Activated B cell treated with CpG ODN at 0.5 μM for 24 hours (primary cell): Measurements from ENCODE around the gene CCDC198. TPM values are rescaled to one million over a fixed set of nuclear protein-coding genes. Genes with fewer than 3 reads are reported as not detected.

ENCODE experiments used
- ATAC-seq: fragments of 200-7000 bp; cut with Tn5 transposase; one replicate; pipeline ENCODE4 v1.10.0; 2021; ENCODE audit warnings: low read depth, mild to moderate bottlenecking, moderate library complexity
- CTCF ChIA-PET: fragments of 350-600 bp; sonication (Branson Sonifier 250); formaldehyde crosslinking; loops from one replicate; lab custom pipeline; 2021; ENCODE audit warnings: antibody characterized with exemption; lab: Charles Lee
- POLR2A ChIA-PET: fragments of 350-600 bp; sonication (Branson Sonifier 250); formaldehyde crosslinking; loops from one replicate; lab custom pipeline; 2021; ENCODE audit warnings: antibody characterized with exemption; lab: Charles Lee
- DNase-seq: peaks from one replicate; pipeline ENCODE4 v3.0.0; 2022
- H3K27ac Mint-ChIP-seq: one replicate; pipeline ENCODE4 v1.8.0; 2020; ENCODE audit warnings: mixed read lengths
- H3K27me3 Mint-ChIP-seq: one replicate; pipeline ENCODE4 v1.8.0; 2021; ENCODE audit warnings: mixed read lengths
- H3K36me3 Mint-ChIP-seq: one replicate; pipeline ENCODE4 v1.8.0; 2021; ENCODE audit warnings: low read depth, mixed read lengths
- H3K4me1 Mint-ChIP-seq: one replicate; pipeline ENCODE4 v1.8.0; 2021; ENCODE audit warnings: mixed read lengths
- H3K4me3 Mint-ChIP-seq: one replicate; pipeline ENCODE4 v1.8.0; 2020; ENCODE audit warnings: mild to moderate bottlenecking, mixed read lengths
- H3K9me3 Mint-ChIP-seq: one replicate; pipeline ENCODE4 v1.8.0; 2020; ENCODE audit warnings: mixed read lengths
- intact Hi-C: fragments of 100-400 bp; cut with micrococcal nuclease; formaldehyde crosslinking; loops from one replicate; pipeline ENCODE4 v1.15.1; 2024
- total RNA-seq: library from RNA; stranded (reverse); gene quantifications from 2 replicates; pipeline ENCODE4 v1.2.3, GENCODE V29; 2022
- TF ChIP-seq, protein P1 (sequence below): fragments of 200-600 bp; IDR thresholded peaks from one replicate; pipeline ENCODE4 v1.8.0; 2022; ENCODE audit warnings: antibody characterized with exemption, mild to moderate bottlenecking

The CCDC198 gene
- total RNA-seq, 1 donor from 2014 or later, result not detected

DNA sequence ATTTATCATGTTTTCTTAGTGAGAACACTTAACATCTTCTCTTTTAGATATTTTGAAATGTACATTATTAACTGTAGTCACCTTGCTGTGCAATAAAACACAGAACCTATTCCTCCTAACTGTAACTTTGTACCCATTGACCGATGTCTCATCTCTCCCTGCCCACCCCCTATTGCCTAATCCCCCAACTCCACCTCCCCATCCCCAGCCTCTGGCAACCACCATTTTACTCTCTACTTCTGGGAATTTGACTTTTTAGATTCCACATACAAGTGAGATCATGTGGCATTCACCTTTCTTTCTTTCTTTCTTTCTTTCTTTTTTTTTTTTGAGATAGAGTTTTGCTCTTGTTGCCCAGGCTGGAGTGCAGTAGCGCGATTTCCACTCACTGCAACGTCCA lies 4.4 kb upstream of the CCDC198 start:
- ATAC-seq (no peak), DNase-seq (no peak)
- ChIA-PET CTCF (no interaction called here), POLR2A (no interaction called here)
- H3K9me3 Mint-ChIP-seq, result no peaks in the 10 kb centered on the region
- no peaks in the 10 kb centered on the region for H3K4me1 Mint-ChIP-seq
- peaks cover 7% of the 10 kb centered on the region for H3K27me3 Mint-ChIP-seq
- no peak overlapping the region for H3K4me3 Mint-ChIP-seq
- H3K36me3 Mint-ChIP-seq, result no peaks in the 10 kb centered on the region
- TF ChIP-seq, protein P1, sequence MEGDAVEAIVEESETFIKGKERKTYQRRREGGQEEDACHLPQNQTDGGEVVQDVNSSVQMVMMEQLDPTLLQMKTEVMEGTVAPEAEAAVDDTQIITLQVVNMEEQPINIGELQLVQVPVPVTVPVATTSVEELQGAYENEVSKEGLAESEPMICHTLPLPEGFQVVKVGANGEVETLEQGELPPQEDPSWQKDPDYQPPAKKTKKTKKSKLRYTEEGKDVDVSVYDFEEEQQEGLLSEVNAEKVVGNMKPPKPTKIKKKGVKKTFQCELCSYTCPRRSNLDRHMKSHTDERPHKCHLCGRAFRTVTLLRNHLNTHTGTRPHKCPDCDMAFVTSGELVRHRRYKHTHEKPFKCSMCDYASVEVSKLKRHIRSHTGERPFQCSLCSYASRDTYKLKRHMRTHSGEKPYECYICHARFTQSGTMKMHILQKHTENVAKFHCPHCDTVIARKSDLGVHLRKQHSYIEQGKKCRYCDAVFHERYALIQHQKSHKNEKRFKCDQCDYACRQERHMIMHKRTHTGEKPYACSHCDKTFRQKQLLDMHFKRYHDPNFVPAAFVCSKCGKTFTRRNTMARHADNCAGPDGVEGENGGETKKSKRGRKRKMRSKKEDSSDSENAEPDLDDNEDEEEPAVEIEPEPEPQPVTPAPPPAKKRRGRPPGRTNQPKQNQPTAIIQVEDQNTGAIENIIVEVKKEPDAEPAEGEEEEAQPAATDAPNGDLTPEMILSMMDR, result no peak
- intact Hi-C loops, result no loop called here
- H3K27ac Mint-ChIP-seq, result no peak overlapping the region

DNA sequence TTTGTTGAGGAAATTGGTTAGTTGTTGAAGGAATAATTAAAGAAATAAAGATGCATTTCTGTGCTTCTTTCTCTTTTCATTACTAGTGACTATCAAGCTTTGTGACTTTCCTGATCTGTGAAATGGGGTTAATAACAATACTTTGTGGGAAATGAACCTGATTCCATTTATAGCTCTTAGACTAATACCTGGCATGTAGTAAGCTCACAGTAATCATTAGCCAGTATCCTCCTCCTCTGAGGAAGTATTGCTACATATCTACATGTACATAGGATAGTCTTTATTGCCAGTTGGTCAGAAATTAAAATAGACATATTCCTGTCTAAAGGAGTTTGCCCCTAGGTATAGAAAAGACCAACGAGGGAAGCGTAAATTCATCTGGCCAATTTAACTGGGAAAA lies 1.8 kb upstream of the CCDC198 start:
- H3K36me3 Mint-ChIP-seq, result no peaks in the 10 kb centered on the region
- H3K4me3 Mint-ChIP-seq, result no peak overlapping the region
- no peak for ATAC-seq
- peaks cover 3% of the 10 kb centered on the region for H3K27me3 Mint-ChIP-seq
- POLR2A ChIA-PET, result no interaction called here
- DNase-seq, result no peak
- H3K9me3 Mint-ChIP-seq, result no peaks in the 10 kb centered on the region
- CTCF ChIA-PET, result no interaction called here
- H3K27ac Mint-ChIP-seq, result no peak overlapping the region
- H3K4me1 Mint-ChIP-seq, result no peaks in the 10 kb centered on the region
- intact Hi-C loops, result no loop called here
- TF ChIP-seq, protein P1, result no peak

DNA sequence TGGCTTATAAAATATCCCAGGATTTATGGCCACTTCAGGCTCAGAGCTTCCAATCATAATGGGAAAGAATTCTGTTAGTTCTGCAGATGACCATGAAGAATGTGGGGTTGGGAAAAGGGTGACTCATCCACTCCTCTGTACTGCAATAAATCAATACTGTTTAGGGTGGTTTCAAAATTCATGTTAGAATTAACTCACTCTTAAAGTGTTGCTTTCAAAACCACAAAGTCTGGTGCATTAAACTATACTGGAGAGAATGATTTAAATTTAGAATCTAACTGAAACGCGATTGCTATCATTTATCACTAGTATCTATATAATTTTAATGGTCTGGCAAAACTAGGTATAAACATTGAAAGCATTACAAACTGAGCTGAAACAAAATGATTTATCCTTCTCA lies 798 bp downstream of the CCDC198 start:
- Mint-ChIP-seq H3K4me3 (no peak overlapping the region), H3K27me3 (peaks cover 15% of the 10 kb centered on the region), H3K9me3 (peaks cover 3% of the 10 kb centered on the region), H3K4me1 (no peaks in the 10 kb centered on the region), H3K36me3 (no peaks in the 10 kb centered on the region), H3K27ac (no peak overlapping the region)
- no peak for DNase-seq
- TF ChIP-seq, protein P1, result no peak
- ChIA-PET CTCF (no interaction called here), POLR2A (no interaction called here)
- no peak for ATAC-seq
- intact Hi-C loops, result no loop called here

DNA sequence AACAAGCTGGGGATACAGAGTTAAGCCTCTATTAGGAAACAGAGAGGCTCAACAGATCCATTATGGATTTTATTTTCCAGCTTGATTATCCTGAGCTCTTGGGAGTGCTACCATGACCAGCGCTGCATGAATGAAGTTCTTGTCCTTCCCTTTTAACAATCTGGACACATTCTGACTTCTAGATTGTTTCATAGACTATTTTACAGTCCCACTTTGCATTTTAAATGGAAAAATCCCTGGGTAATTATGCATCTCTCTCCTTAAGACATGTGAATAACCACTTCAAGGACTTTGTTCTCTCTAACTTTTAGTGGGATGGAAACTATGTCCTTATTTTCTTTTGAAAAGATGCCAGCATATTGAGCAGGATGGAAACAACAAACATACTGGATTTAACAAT lies 2.0 kb downstream of the CCDC198 start:
- TF ChIP-seq, protein P1, result no peak
- Mint-ChIP-seq H3K4me1 (no peaks in the 10 kb centered on the region), H3K27ac (no peak overlapping the region), H3K9me3 (peaks cover 3% of the 10 kb centered on the region), H3K4me3 (no peak overlapping the region), H3K27me3 (peaks cover 15% of the 10 kb centered on the region), H3K36me3 (no peaks in the 10 kb centered on the region)
- intact Hi-C loops, result no loop called here
- DNase-seq, result no peak
- CTCF ChIA-PET, result no interaction called here
- POLR2A ChIA-PET, result no interaction called here
- ATAC-seq, result no peak

DNA sequence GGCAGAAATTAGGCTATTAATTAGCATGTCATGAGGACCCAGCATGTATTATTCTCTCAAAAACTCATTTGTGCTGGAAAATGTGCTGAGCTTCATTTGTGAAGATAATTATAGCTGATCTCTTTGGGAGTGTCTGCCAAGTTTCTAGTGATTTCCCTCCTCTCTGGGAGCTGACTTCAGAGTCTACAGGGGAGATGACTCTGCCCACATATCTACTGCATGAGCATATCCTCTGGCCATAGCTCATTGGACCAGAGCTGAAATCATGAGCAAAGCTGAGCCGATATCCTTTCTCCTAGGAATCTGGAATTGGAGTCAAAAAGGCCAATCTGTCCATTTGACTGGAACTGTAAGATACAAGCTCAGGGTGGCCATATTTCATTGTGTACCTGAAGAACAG lies 5.9 kb downstream of the CCDC198 start:
- TF ChIP-seq, protein P1, result no peak
- Mint-ChIP-seq H3K36me3 (no peaks in the 10 kb centered on the region), H3K4me3 (no peak overlapping the region), H3K27ac (no peak overlapping the region), H3K9me3 (peaks cover 3% of the 10 kb centered on the region), H3K4me1 (no peaks in the 10 kb centered on the region), H3K27me3 (peaks cover 15% of the 10 kb centered on the region)
- CTCF ChIA-PET, result no interaction called here
- DNase-seq (no peak), ATAC-seq (no peak)
- intact Hi-C loops, result loop anchor here (2.0 kb wide), 1 partner anchor 679 kb away; no protein-coding TSS in a partner anchor
- POLR2A ChIA-PET, result no interaction called here
